Testis (tissue), 2 donors: Measurements from ENCODE around the gene ASTL.

Experiments used
- POLR2A ChIP-seq: fragments of 450-650 bp; IDR thresholded peaks from one replicate; pipeline ENCODE4 v1.6.1; 2017; ENCODE audit warnings: antibody characterized with exemption, mild to moderate bottlenecking, moderate library complexity
- TF ChIP-seq, protein P1 (sequence below), 3 experiments: fragments of 450-650 bp in 2 of 3; fragments of 200-600 bp in 1 of 3; sonication (generic) in 1 of 3; IDR thresholded peaks; one replicate each; pipeline ENCODE4 v1.5.1; 2016 to 2019; ENCODE audit warnings: antibody characterized with exemption in 3 of 3, mild to moderate bottlenecking in 2 of 3, moderate library complexity in 1 of 3

DNA sequence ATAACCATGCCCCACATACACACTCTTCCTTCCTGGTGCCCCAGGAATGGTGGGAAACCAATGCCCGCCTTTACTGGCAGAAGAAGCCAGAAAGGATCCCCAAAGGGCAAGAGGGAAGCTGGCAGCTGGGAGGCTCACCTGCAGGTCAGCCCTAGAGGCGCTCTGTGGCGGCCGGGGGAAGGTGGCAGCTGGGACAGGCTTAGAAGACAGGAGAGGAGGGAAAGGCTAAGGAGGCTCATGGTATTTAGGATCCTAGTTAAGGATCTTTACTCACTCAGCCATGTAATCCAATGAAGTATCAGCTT lies 45.8 kb downstream of the ASTL start:
- TF ChIP-seq, protein P1, sequence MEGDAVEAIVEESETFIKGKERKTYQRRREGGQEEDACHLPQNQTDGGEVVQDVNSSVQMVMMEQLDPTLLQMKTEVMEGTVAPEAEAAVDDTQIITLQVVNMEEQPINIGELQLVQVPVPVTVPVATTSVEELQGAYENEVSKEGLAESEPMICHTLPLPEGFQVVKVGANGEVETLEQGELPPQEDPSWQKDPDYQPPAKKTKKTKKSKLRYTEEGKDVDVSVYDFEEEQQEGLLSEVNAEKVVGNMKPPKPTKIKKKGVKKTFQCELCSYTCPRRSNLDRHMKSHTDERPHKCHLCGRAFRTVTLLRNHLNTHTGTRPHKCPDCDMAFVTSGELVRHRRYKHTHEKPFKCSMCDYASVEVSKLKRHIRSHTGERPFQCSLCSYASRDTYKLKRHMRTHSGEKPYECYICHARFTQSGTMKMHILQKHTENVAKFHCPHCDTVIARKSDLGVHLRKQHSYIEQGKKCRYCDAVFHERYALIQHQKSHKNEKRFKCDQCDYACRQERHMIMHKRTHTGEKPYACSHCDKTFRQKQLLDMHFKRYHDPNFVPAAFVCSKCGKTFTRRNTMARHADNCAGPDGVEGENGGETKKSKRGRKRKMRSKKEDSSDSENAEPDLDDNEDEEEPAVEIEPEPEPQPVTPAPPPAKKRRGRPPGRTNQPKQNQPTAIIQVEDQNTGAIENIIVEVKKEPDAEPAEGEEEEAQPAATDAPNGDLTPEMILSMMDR (IDR thresholded peaks at IDR 0.05): no peak
- no peak for TF ChIP-seq POLR2A
